GM12801 (cell line): Measurements from ENCODE around the gene GBGT1.

Source experiments
- CTCF ChIP-seq: IDR thresholded peaks from one replicate; pipeline ENCODE4 v1.5.1; 2011; ENCODE audit warnings: control low read depth; ENCODE audit not compliant: insufficient read length; ENCODE audit errors: extremely low read depth

Gene GBGT1

GRCh38 chr9:133122605-133122934 lies 41.1 kb downstream of the GBGT1 start:
- TF ChIP-seq CTCF: no peak

- TF ChIP-seq CTCF: no peak
Measured at GRCh38 chr9:133121915-133122550, 41.7 kb downstream of the GBGT1 start.

- no peak for TF ChIP-seq CTCF
Measured at GRCh38 chr9:133121198-133121914, 42.4 kb downstream of the GBGT1 start, which contains the start of gene RALGDS. Gene RALGDS, minus strand, starts transcription at chr9:133121240. Its CDS starts 86 bp downstream, at chr9:133121154.

GRCh38 chr9:133120501-133121197 lies 43.1 kb downstream of the GBGT1 start:
- TF ChIP-seq CTCF: no peak

- no peak for TF ChIP-seq CTCF
Measured at GRCh38 chr9:133119846-133120500, 43.7 kb downstream of the GBGT1 start.

- TF ChIP-seq CTCF: no peak
Measured at GRCh38 chr9:133119103-133119845, 44.4 kb downstream of the GBGT1 start.
